GM21423 (cell line): ENCODE measurements around the gene CBR1.

Experiments
- ATAC-seq: cut with Tn5 transposase; IDR thresholded peaks from one replicate; pipeline ENCODE4 v1.9.1; 2021; ENCODE audit warnings: mild to moderate bottlenecking, moderate library complexity; ENCODE audit not compliant: unreplicated experiment

CBR1 gene

GRCh38 chr21:36113647-36114428 is 44.0 kb downstream of the CBR1 start:
- ATAC-seq: no peak

GRCh38 chr21:36115138-36115730 is 45.4 kb downstream of the CBR1 start:
- no peak for ATAC-seq

- ATAC-seq: no peak
Observed at GRCh38 chr21:36117286-36117741, 47.5 kb downstream of the CBR1 start.

GRCh38 chr21:36120304-36120888 is 50.6 kb downstream of the CBR1 start:
- ATAC-seq: no peak
